Sigmoid colon (tissue), 4 donors: Measurements from ENCODE around the gene COCH.

Source experiments
- POLR2A ChIP-seq, 2 donors: fragments of 450-650 bp; IDR thresholded peaks; one replicate each; pipeline ENCODE4 v1.6.1; 2016; ENCODE audit warnings: antibody characterized with exemption in 2 of 2, mild to moderate bottlenecking in 2 of 2, moderate library complexity in 2 of 2
- POLR2AphosphoS5 ChIP-seq, 4 donors: sonication (generic); formaldehyde crosslinking; IDR thresholded peaks; one replicate each; pipeline ENCODE4 v1.6.1; 2017; ENCODE audit warnings: antibody characterized with exemption in 4 of 4
- TF ChIP-seq, protein P1 (sequence below), 4 experiments: fragments of 450-650 bp in 3 of 4; fragments of 200-600 bp in 1 of 4; IDR thresholded peaks; one replicate each; pipeline ENCODE4 v1.5.1; 2016 to 2019; ENCODE audit warnings: antibody characterized with exemption in 4 of 4, mild to moderate bottlenecking in 3 of 4, moderate library complexity in 2 of 4

DNA sequence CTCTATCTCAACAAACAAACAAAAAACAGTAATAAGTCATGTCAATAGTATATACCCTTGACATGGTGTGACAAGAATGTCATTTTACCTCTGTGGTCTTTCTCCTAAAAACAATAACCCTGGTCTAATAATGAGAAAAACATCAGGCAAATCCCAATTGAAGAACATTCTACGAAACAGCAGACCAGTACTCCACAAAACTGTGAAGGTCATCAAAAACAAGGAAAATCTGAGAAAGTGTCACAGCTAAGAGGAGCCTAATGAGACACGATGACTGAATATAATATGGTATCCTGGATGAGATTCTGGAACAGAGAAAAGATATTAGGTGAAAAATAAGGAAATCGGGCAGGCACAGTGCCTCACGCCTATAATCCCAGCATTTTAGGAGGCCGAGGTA lies 5.6 kb upstream of the COCH start:
- no peak for TF ChIP-seq POLR2AphosphoS5 (IDR thresholded peaks at IDR 0.05)
- TF ChIP-seq, protein P1, sequence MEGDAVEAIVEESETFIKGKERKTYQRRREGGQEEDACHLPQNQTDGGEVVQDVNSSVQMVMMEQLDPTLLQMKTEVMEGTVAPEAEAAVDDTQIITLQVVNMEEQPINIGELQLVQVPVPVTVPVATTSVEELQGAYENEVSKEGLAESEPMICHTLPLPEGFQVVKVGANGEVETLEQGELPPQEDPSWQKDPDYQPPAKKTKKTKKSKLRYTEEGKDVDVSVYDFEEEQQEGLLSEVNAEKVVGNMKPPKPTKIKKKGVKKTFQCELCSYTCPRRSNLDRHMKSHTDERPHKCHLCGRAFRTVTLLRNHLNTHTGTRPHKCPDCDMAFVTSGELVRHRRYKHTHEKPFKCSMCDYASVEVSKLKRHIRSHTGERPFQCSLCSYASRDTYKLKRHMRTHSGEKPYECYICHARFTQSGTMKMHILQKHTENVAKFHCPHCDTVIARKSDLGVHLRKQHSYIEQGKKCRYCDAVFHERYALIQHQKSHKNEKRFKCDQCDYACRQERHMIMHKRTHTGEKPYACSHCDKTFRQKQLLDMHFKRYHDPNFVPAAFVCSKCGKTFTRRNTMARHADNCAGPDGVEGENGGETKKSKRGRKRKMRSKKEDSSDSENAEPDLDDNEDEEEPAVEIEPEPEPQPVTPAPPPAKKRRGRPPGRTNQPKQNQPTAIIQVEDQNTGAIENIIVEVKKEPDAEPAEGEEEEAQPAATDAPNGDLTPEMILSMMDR (IDR thresholded peaks at IDR 0.05) = no peak
- no peak for TF ChIP-seq POLR2A (IDR thresholded peaks at IDR 0.05)
